Stimulated activated CD8-positive, alpha-beta memory T cell treated with anti-CD3 and anti-CD28 coated beads, Interleukin-4, amount 100 ng/mL, for 1 hour (primary cell): ENCODE results near the gene MLLT1.

Experiments used
- DNase-seq, 2 donors: peaks; one replicate each; pipeline ENCODE4 v3.0.0-alpha.2; 2020; ENCODE audit warnings: low read depth in 2 of 2, low spot score in 1 of 2

The MLLT1 gene

GRCh38 chr19:6172074-6172863 is 107.5 kb downstream of the MLLT1 start:
- no peak for DNase-seq

GRCh38 chr19:6167115-6167514 is 112.7 kb downstream of the MLLT1 start:
- no peak for DNase-seq

GRCh38 chr19:6164906-6165531 is 114.8 kb downstream of the MLLT1 start:
- DNase-seq = no peak

GRCh38 chr19:6161271-6161850 is 118.4 kb downstream of the MLLT1 start:
- DNase-seq = peak in 1 of 2 donors; percentile 10
